AG20443 (cell line): ENCODE measurements around the gene TSPAN18.

Experiments used
- DNase-seq: peaks from one replicate; pipeline ENCODE4 v3.0.0; 2012; ENCODE audit warnings: low spot score, mixed read lengths

TSPAN18 gene

GRCh38 chr11:44737245-44738085 lies 10.7 kb downstream of the TSPAN18 start:
- no peak for DNase-seq

GRCh38 chr11:44738791-44739190 lies 12.0 kb downstream of the TSPAN18 start:
- no peak for DNase-seq

GRCh38 chr11:44740967-44741366 lies 14.2 kb downstream of the TSPAN18 start:
- DNase-seq = no peak

- no peak for DNase-seq
These were observed 15.2 kb downstream of the TSPAN18 start for GRCh38 chr11:44741976-44742375.

GRCh38 chr11:44742508-44743246 lies 15.9 kb downstream of the TSPAN18 start:
- no peak for DNase-seq

- DNase-seq = no peak
These were observed 16.6 kb downstream of the TSPAN18 start for GRCh38 chr11:44743326-44743725.

- DNase-seq = peak; percentile 67
These were observed 17.3 kb downstream of the TSPAN18 start for GRCh38 chr11:44743959-44744557.

- DNase-seq = peak; percentile 39
These were observed 20.1 kb downstream of the TSPAN18 start for GRCh38 chr11:44746894-44747293.

GRCh38 chr11:44747316-44747715 lies 20.6 kb downstream of the TSPAN18 start:
- peak; percentile 85 for DNase-seq

GRCh38 chr11:44747836-44748235 lies 21.1 kb downstream of the TSPAN18 start:
- no peak for DNase-seq

GRCh38 chr11:44748606-44749005 lies 21.8 kb downstream of the TSPAN18 start:
- no peak for DNase-seq

GRCh38 chr11:44749189-44749588 lies 22.4 kb downstream of the TSPAN18 start:
- no peak for DNase-seq

GRCh38 chr11:44750551-44751465 lies 24.0 kb downstream of the TSPAN18 start:
- DNase-seq = no peak

GRCh38 chr11:44752300-44752699 lies 25.5 kb downstream of the TSPAN18 start:
- no peak for DNase-seq

- DNase-seq = no peak
These were observed 26.0 kb downstream of the TSPAN18 start for GRCh38 chr11:44752713-44753112.

- DNase-seq = peak; percentile 41
These were observed 27.3 kb downstream of the TSPAN18 start for GRCh38 chr11:44753961-44754645.

- DNase-seq = no peak
These were observed 28.3 kb downstream of the TSPAN18 start for GRCh38 chr11:44754876-44755555.

GRCh38 chr11:44755556-44756523 lies 29.1 kb downstream of the TSPAN18 start:
- DNase-seq = peak; percentile 44

GRCh38 chr11:44758983-44759382 lies 32.2 kb downstream of the TSPAN18 start:
- DNase-seq = no peak
